Peyer's patch (tissue), 4 donors: ENCODE results near the gene NOTUM. TPM values are rescaled to one million over a fixed set of nuclear protein-coding genes. Genes with fewer than 3 reads are reported as not detected.
A peak's percentile ranks its signal among the peaks of the same experiment; 100 is the strongest.

Experiments
- DNase-seq, 3 donors: peaks; one replicate each; pipeline ENCODE4 v3.0.0-alpha.2; 2017 to 2019
- H3K27ac ChIP-seq, 4 donors: fragments of 200-600 bp; sonication (generic); one replicate each; pipeline ENCODE4 v1.5.1; 2016 to 2019
- H3K27me3 ChIP-seq, 2 donors: fragments of 200-600 bp; sonication (generic); one replicate each; pipeline ENCODE4 v1.5.1; 2019
- H3K36me3 ChIP-seq, 3 donors: fragments of 200-600 bp; sonication (generic); one replicate each; pipeline ENCODE4 v1.5.1; 2016 to 2019
- H3K4me1 ChIP-seq, 4 donors: fragments of 200-600 bp; sonication (generic); one replicate each; pipeline ENCODE4 v1.5.1; 2016 to 2019
- H3K4me3 ChIP-seq, 4 donors: fragments of 200-600 bp; sonication (generic); 1 replicate in 3 of 4; 2 replicates in 1 of 4; pipeline ENCODE4 v1.5.1; 2016 to 2019; ENCODE audit warnings: mild to moderate bottlenecking in 1 of 4
- H3K9me3 ChIP-seq, 4 donors: fragments of 200-600 bp; sonication (generic); one replicate each; pipeline ENCODE4 v1.5.1; 2016 to 2019; ENCODE audit warnings: mild to moderate bottlenecking in 1 of 4
- POLR2A ChIP-seq, 2 donors: fragments of 450-650 bp; IDR thresholded peaks; one replicate each; pipeline ENCODE4 v1.5.1; 2017; ENCODE audit warnings: antibody characterized with exemption in 2 of 2, mild to moderate bottlenecking in 2 of 2, moderate library complexity in 2 of 2
- total RNA-seq, 4 donors: library from RNA; depleted of rRNA; stranded (reverse); fragments of >200 nt; gene quantifications; one replicate each; pipeline ENCODE4 v1.1.0, GENCODE V29; 2016
- TF ChIP-seq, protein P1 (sequence below), 6 experiments: fragments of 450-650 bp in 4 of 6; fragments of 200-600 bp in 2 of 6; sonication (generic) in 1 of 6; IDR thresholded peaks; one replicate each; pipeline ENCODE4 v1.5.1; 2017 to 2019; ENCODE audit warnings: antibody characterized with exemption in 6 of 6, mild to moderate bottlenecking in 3 of 6, moderate library complexity in 1 of 6

The NOTUM gene
- total RNA-seq, 4 donors from 2014 or later, result 1.2 TPM; not detected in 3

DNA sequence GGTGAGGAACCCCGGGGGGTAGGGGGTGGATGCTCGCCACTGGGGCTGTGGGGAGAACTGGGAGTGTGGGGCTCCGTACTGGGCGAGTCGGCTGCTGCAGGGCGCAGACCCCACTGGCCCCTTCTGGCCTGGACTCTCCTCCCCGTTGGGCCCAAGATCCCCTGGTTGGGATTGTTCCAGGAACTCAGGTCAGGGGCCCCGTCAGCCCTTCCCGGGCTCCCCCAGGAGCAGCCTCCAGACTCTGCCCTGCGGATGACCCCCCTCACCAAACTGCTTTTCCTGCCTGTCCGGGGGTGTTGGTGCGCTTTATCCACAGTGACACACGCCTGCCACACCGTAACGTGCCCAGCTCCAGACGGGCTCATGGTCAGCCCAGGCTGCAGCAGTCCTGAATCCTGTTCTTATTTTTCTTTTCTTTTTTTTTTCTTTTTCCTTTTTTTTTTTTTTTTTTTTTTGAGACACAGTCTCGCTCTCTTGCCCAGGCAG, 40.6 kb upstream of the NOTUM start:
- peaks cover 0 to 4% (median 0%) of the 10 kb centered on the region in 3 donors for H3K36me3 ChIP-seq
- no peaks in the 10 kb centered on the region for H3K9me3 ChIP-seq
- H3K27me3 ChIP-seq, result no peaks in the 10 kb centered on the region
- H3K27ac ChIP-seq, result no peak overlapping the region
- peaks cover 0 to 28% (median 0%) of the 10 kb centered on the region in 4 donors for H3K4me1 ChIP-seq
- H3K4me3 ChIP-seq, result no peak overlapping the region
- no peak for DNase-seq
- TF ChIP-seq, protein P1, sequence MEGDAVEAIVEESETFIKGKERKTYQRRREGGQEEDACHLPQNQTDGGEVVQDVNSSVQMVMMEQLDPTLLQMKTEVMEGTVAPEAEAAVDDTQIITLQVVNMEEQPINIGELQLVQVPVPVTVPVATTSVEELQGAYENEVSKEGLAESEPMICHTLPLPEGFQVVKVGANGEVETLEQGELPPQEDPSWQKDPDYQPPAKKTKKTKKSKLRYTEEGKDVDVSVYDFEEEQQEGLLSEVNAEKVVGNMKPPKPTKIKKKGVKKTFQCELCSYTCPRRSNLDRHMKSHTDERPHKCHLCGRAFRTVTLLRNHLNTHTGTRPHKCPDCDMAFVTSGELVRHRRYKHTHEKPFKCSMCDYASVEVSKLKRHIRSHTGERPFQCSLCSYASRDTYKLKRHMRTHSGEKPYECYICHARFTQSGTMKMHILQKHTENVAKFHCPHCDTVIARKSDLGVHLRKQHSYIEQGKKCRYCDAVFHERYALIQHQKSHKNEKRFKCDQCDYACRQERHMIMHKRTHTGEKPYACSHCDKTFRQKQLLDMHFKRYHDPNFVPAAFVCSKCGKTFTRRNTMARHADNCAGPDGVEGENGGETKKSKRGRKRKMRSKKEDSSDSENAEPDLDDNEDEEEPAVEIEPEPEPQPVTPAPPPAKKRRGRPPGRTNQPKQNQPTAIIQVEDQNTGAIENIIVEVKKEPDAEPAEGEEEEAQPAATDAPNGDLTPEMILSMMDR (IDR thresholded peaks at IDR 0.05), result no peak
- TF ChIP-seq POLR2A (IDR thresholded peaks at IDR 0.05), result no peak

DNA sequence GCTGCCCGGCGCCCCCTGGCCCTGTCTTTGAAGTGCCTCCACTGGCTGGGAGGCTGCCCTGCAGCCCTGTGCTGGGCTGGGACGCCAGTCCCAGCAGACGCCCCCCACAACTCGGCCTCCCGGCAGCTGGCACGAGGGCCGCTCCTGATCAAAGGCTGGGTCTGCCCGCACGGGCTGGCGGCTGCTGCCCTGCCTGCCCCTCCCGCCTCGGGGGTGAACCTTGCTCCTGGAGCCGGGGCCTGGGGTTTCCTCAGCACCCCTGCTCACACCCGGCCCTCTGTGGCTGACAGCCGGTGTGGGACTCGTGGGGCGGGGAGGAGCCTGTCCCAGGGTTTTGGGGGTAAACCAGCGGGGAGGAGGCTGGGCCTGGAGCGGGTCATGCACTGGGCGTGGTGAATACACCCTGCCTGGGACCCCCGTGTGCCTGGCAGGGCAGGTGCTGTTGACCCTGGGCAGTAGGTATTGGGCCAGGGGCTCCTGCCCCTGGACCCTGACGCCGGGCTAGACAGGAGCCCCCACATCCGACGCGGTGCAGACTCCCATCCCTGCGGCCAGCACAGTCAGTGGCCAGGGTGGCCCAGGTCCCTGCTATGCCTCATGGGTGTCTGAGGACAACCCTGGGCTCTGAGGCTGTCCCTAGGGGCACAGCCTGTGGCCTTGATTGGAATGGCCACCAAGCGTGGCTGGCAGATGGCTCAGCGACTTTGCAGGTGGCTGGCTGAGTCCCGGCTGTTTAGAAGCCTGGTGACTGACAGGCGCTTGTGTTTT, 40.0 kb upstream of the NOTUM start:
- H3K27ac ChIP-seq, result no peak overlapping the region
- peak overlapping the region in 1 of 4 donors; percentile 19 for H3K4me3 ChIP-seq
- no peaks in the 10 kb centered on the region for H3K27me3 ChIP-seq
- peak in 2 of 3 donors; percentile 67 to 73 for DNase-seq
- H3K4me1 ChIP-seq, result peaks cover 0 to 28% (median 0%) of the 10 kb centered on the region in 4 donors
- no peaks in the 10 kb centered on the region for H3K9me3 ChIP-seq
- peaks cover 0 to 5% (median 0%) of the 10 kb centered on the region in 3 donors for H3K36me3 ChIP-seq
- TF ChIP-seq POLR2A (IDR thresholded peaks at IDR 0.05), result no peak
- TF ChIP-seq, protein P1 (IDR thresholded peaks at IDR 0.05), result no peak

DNA sequence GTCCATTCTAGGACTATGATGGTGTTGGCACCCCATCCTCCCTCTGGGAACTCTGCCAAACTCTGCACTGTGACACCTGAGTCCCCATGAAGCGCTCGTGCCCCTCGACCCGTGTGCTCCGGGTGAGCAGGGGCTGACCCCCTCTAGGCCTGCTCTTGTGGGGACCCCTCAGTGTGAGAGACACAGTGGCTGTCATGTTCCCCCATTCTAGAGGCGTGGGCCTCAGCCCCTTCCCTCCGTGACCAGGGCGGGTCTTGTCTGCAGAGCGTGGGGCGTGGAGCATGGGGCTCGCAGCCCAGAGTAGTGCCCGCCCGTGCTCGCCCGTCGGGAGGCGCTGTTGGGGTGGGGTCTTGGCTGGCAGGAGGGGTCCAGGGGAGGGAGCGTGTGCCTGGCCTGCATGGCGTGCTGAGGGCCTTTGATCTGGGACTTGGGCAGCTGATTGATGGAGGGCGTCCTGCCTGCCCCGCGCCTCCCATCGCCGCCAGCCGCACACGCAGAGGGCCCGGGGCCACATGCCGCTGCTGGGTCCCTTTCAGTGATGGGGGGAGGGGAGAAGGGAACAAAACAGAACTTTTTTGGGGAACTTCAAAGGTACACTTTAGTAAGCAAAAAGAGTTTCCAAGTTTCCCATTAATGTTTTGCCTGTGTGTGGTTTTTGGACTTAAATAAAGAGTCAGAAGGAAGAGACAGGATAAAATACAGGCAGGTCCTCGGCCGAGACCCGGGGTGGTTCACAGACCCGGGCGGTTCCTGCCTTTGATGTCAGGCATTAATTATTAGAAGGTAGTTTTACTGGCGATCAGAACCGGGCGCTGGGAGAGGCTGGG, 39.2 kb upstream of the NOTUM start:
- H3K27me3 ChIP-seq, result no peaks in the 10 kb centered on the region
- no peaks in the 10 kb centered on the region for H3K9me3 ChIP-seq
- no peak for TF ChIP-seq POLR2A (IDR thresholded peaks at IDR 0.05)
- TF ChIP-seq, protein P1 (IDR thresholded peaks at IDR 0.05), result no peak
- no peak for DNase-seq
- no peak overlapping the region for H3K27ac ChIP-seq
- H3K4me3 ChIP-seq, result peak overlapping the region in 1 of 4 donors; percentile 19
- H3K4me1 ChIP-seq, result peaks cover 0 to 28% (median 0%) of the 10 kb centered on the region in 4 donors
- H3K36me3 ChIP-seq, result peaks cover 0 to 5% (median 0%) of the 10 kb centered on the region in 3 donors

DNA sequence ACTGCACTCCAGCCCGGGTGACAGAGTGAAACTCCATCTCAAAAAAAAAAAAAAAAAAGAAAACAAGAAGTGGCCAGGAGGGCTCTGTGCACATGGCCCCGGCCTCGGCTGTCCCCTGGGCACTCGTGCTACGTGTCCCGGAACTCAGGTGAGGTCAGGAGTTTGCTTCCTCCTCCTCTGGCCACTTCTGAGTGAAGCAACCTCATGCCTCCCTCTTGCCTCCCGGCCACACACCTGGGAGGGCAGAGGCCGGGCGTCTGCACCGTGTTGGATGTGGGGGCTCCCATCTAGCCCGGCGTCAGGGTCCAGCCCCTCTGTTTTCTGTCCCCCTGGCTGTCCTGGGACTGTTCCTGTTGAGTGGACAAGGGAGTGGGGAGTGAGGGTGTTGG, 38.6 kb upstream of the NOTUM start:
- Histone ChIP-seq H3K27ac (no peak overlapping the region), H3K4me1 (peaks cover 0 to 28% (median 0%) of the 10 kb centered on the region in 4 donors), H3K9me3 (no peaks in the 10 kb centered on the region), H3K4me3 (no peak overlapping the region), H3K36me3 (peaks cover 0 to 5% (median 0%) of the 10 kb centered on the region in 3 donors), H3K27me3 (no peaks in the 10 kb centered on the region)
- TF ChIP-seq POLR2A (IDR thresholded peaks at IDR 0.05), result no peak
- TF ChIP-seq, protein P1 (IDR thresholded peaks at IDR 0.05), result no peak
- DNase-seq, result no peak

DNA sequence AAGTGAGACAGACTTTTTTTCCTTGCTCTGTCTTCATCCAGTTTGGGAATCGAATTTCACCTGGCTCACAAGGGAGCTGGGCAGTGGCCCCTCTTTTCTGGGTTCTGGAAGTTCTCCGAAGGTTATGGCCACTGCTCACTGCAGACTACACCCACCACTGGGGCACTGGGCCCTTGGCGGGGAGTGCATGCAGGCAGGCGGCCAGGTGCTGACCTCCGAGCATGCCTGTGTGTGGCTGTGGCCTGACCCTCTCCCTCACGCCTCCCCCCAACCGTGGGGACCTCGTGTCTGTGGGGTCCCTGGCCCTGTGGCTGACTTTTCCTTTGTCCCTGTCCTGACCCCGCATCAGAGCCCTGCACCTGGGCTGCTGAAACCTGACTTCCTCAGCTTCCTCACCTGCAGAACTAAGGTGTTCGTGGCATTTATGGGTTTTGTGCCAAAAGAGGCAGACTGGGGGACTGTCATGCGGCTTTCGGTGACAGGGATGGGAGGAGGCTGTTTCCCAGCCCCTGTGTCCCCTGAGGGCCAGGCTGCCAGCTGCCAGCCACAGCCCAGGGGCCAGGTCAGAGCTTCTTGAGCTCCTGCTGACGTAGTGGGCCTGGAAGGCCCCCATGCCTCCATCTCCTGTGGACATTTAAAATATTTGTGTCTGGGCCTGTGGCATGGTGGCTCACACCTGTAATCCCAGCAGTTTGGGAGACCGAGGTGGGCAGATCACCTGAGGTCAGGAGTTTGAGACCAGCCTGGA, 37.9 kb upstream of the NOTUM start:
- Histone ChIP-seq H3K27ac (no peak overlapping the region), H3K27me3 (no peaks in the 10 kb centered on the region), H3K9me3 (no peaks in the 10 kb centered on the region), H3K36me3 (peaks cover 0 to 5% (median 0%) of the 10 kb centered on the region in 3 donors), H3K4me1 (peaks cover 0 to 24% (median 0%) of the 10 kb centered on the region in 4 donors), H3K4me3 (no peak overlapping the region)
- DNase-seq, result no peak
- no peak for TF ChIP-seq POLR2A (IDR thresholded peaks at IDR 0.05)
- TF ChIP-seq, protein P1 (IDR thresholded peaks at IDR 0.05), result no peak
